ENCODE results near the gene MALT1.

DNA sequence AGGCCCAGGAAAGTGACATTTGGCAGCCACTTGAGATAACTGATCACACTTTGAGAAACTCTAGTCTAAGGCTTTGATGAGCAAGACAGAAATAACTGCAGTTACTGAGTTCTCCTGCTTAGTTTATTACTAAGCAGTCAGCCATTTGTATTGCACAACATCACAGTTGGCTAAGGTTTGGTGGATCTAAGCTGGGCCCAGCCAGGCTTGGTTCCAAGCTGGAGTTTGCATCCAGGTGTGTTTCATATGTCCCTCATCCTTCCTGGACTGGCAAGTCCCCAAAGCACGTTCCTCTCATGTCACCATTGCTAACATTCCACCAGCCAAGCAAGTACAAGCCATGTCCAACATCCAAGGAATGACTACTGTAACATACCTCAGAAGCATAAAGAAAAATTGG lies 122.1 kb downstream of the MALT1 start:
- TF ChIP-seq, protein P1, sequence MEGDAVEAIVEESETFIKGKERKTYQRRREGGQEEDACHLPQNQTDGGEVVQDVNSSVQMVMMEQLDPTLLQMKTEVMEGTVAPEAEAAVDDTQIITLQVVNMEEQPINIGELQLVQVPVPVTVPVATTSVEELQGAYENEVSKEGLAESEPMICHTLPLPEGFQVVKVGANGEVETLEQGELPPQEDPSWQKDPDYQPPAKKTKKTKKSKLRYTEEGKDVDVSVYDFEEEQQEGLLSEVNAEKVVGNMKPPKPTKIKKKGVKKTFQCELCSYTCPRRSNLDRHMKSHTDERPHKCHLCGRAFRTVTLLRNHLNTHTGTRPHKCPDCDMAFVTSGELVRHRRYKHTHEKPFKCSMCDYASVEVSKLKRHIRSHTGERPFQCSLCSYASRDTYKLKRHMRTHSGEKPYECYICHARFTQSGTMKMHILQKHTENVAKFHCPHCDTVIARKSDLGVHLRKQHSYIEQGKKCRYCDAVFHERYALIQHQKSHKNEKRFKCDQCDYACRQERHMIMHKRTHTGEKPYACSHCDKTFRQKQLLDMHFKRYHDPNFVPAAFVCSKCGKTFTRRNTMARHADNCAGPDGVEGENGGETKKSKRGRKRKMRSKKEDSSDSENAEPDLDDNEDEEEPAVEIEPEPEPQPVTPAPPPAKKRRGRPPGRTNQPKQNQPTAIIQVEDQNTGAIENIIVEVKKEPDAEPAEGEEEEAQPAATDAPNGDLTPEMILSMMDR (IDR thresholded peaks at IDR 0.05): no peak
- no peak for TF ChIP-seq POLR2A (IDR thresholded peaks at IDR 0.05)
